Spleen (tissue), 11 donors: ENCODE results near the gene PLOD2. TPM values are rescaled to one million over a fixed set of nuclear protein-coding genes. Genes with fewer than 3 reads are reported as not detected.

Experiments
- DNase-seq: peaks from one replicate; pipeline ENCODE4 v3.0.0-alpha.2; 2020
- H3K27ac ChIP-seq, 8 donors: fragments of 200-600 bp; sonication (generic) in 7 of 8; 1 replicate in 4 of 8; 2 replicates in 4 of 8; pipeline versions ENCODE4 v1.5.0 to v1.8.0; 2016 to 2021; ENCODE audit warnings: inconsistent platforms in 4 of 8, mild to moderate bottlenecking in 4 of 8, moderate library complexity in 1 of 8
- H3K27me3 ChIP-seq, 7 donors: fragments of 200-600 bp; sonication (generic) in 6 of 7; replicated peaks in 1 of 7; 1 replicate in 4 of 7; 2 replicates in 3 of 7; pipeline versions ENCODE4 v1.5.0 to v1.8.0; 2016 to 2021; ENCODE audit warnings: inconsistent platforms in 3 of 7, mild to moderate bottlenecking in 1 of 7
- H3K36me3 ChIP-seq, 6 donors: fragments of 200-600 bp; sonication (generic) in 5 of 6; 1 replicate in 4 of 6; 2 replicates in 2 of 6; pipeline versions ENCODE4 v1.5.0 to v1.8.0; 2016 to 2021; ENCODE audit warnings: inconsistent platforms in 2 of 6
- H3K4me1 ChIP-seq, 6 donors: fragments of 200-600 bp; sonication (generic) in 5 of 6; 1 replicate in 3 of 6; 2 replicates in 3 of 6; pipeline versions ENCODE4 v1.5.0 to v1.8.0; 2016 to 2021; ENCODE audit warnings: inconsistent platforms in 3 of 6
- H3K4me3 ChIP-seq, 8 donors: fragments of 200-600 bp; sonication (generic) in 7 of 8; 1 replicate in 4 of 8; 2 replicates in 4 of 8; pipeline versions ENCODE4 v1.5.0 to v1.8.0; 2016 to 2021; ENCODE audit warnings: inconsistent platforms in 4 of 8, mild to moderate bottlenecking in 4 of 8, moderate library complexity in 2 of 8
- H3K9me3 ChIP-seq, 8 donors: fragments of 200-600 bp; sonication (generic) in 7 of 8; 1 replicate in 4 of 8; 2 replicates in 4 of 8; pipeline versions ENCODE4 v1.5.0 to v1.8.0; 2016 to 2021; ENCODE audit warnings: inconsistent platforms in 4 of 8
- POLR2A ChIP-seq, 3 donors: fragments of 450-650 bp; IDR thresholded peaks; one replicate each; pipeline ENCODE4 v1.5.1; 2017; ENCODE audit warnings: antibody characterized with exemption in 3 of 3, mild to moderate bottlenecking in 1 of 3
- POLR2AphosphoS5 ChIP-seq, 3 donors: sonication (generic); formaldehyde crosslinking; IDR thresholded peaks; one replicate each; pipeline ENCODE4 v1.5.1; 2017; ENCODE audit warnings: antibody characterized with exemption in 3 of 3
- WGBS, 5 donors: extraction: QIAGEN DNeasy Blood & Tissue Kit in 3 of 5; methylation state at CpG; one replicate each; pipeline versions ENCODE4 v1.1.5 to v1.1.7; 2013 to 2018; 5-methylcytosine and 5-hydroxymethylcytosine counted together
- intact Hi-C: fragments of 100-400 bp; cut with DNase I; formaldehyde crosslinking; loops from one replicate; pipeline ENCODE4 v1.15.0; 2023; ENCODE audit warnings: low total_unique reads
- polyA plus RNA-seq, 3 donors: library from polyadenylated mRNA; stranded (reverse); fragments of 200-250 nt; gene quantifications; one replicate each; pipeline ENCODE4 v1.2.1, GENCODE V29; 2013
- total RNA-seq, 7 donors: library from RNA; depleted of rRNA in 3 of 7; stranded (reverse); fragments of >200 nt in 3 of 7; fragmentation: NEBNext Ultra II Directional in 4 of 7; extraction: Animal tissue kit (Norgen Biotek cat#: 25700) in 4 of 7; gene quantifications; one replicate each; pipeline versions ENCODE4 v1.1.0 to v1.2.1, GENCODE V29; 2016 to 2021
- TF ChIP-seq, protein P1 (sequence below), 11 experiments: fragments of 200-600 bp in 7 of 11; fragments of 450-650 bp in 4 of 11; sonication (generic) in 4 of 11; IDR thresholded peaks in 8 of 11; conservative IDR thresholded peaks in 3 of 11; 1 replicate in 7 of 11; 2 replicates in 4 of 11; pipeline versions ENCODE4 v1.4.0 to v1.8.0; 2016 to 2021; ENCODE audit warnings: antibody characterized with exemption in 11 of 11, inconsistent platforms in 4 of 11, mild to moderate bottlenecking in 1 of 11
- donor health status: healthy with polysubstance abuse.
- donor health status: DM: no; HTN: no; CAD: no; lungs with moderate emphysema.
- donor health status: DM: no; HTN: no; CAD: no.
- donor health status: Bipolar disorder and iron deficiency.
- donor health status: healthy.
- donor health status: DM: no; HTN: no; CAD: no.
- donor health status: DM: yes; HTN: yes; CAD: no.

PLOD2 gene
- total and polyA plus RNA-seq, 10 donors: 3.5 to 35.8 (median 11.2) TPM

DNA sequence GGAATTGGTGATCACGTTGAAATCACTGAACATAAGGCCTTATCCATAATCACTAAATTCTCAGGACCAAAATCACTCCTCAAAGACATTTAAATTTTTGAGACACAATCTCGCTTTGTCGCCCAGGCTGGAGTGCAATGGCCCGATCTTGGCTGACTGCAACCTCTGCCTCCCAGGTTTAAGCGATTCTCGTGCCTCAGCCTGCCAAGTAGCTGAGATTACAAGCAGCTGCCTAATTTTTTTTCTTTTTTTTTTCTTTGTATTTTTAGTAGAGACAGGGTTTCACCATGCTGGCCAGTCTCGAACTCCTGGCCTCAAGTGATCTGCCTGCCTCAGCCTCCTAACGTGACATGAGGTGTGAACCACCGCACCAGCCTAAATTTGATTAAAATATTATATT lies 61.7 kb downstream of the PLOD2 start:
- H3K27me3 ChIP-seq: no peaks in the 10 kb centered on the region
- H3K4me3 ChIP-seq: no peak overlapping the region
- intact Hi-C loops: no loop called here
- H3K27ac ChIP-seq: no peak overlapping the region
- H3K9me3 ChIP-seq: no peaks in the 10 kb centered on the region
- WGBS, 5 donors: 93 to 97% (median 94%) methylated on average over 9 of the region's 9 CpGs
- TF ChIP-seq POLR2AphosphoS5 (IDR thresholded peaks at IDR 0.05) (no peak), POLR2A (IDR thresholded peaks at IDR 0.05) (no peak)
- TF ChIP-seq, protein P1, sequence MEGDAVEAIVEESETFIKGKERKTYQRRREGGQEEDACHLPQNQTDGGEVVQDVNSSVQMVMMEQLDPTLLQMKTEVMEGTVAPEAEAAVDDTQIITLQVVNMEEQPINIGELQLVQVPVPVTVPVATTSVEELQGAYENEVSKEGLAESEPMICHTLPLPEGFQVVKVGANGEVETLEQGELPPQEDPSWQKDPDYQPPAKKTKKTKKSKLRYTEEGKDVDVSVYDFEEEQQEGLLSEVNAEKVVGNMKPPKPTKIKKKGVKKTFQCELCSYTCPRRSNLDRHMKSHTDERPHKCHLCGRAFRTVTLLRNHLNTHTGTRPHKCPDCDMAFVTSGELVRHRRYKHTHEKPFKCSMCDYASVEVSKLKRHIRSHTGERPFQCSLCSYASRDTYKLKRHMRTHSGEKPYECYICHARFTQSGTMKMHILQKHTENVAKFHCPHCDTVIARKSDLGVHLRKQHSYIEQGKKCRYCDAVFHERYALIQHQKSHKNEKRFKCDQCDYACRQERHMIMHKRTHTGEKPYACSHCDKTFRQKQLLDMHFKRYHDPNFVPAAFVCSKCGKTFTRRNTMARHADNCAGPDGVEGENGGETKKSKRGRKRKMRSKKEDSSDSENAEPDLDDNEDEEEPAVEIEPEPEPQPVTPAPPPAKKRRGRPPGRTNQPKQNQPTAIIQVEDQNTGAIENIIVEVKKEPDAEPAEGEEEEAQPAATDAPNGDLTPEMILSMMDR (IDR thresholded peaks at IDR 0.05 in 8 of 11, conservative IDR thresholded peaks at IDR 0.05 in 3 of 11): no peak
- no peak for DNase-seq
- no peaks in the 10 kb centered on the region for H3K36me3 ChIP-seq
- no peaks in the 10 kb centered on the region for H3K4me1 ChIP-seq

DNA sequence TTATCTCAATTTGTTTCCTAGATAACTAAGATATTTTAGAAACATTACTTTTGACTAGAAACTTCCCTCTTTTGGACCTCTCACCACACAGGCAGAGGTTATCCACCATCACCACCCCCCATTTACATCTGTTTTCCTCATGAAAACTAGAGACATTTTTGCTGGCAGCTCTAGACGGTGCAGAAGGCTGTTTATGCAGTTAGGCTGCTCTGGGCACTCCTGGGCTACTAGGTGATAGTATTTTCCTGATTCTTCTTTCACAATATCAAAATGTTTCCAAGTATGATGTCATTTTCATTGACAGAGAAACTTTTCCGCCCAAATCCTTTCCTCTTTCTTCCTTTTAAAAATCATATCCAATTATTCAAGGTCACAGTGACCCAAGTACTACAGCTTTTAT lies 67.1 kb downstream of the PLOD2 start:
- TF ChIP-seq, protein P1 (IDR thresholded peaks at IDR 0.05 in 8 of 11, conservative IDR thresholded peaks at IDR 0.05 in 3 of 11): no peak
- TF ChIP-seq POLR2A (IDR thresholded peaks at IDR 0.05) (no peak), POLR2AphosphoS5 (IDR thresholded peaks at IDR 0.05) (no peak)
- no peak for DNase-seq
- no peak overlapping the region for H3K4me3 ChIP-seq

GRCh38 chr3:146092230-146092629 lies 68.8 kb downstream of the PLOD2 start:
- Histone ChIP-seq H3K4me3 (no peak overlapping the region), H3K27me3 (no peaks in the 10 kb centered on the region), H3K27ac (no peak overlapping the region), H3K36me3 (no peaks in the 10 kb centered on the region), H3K4me1 (no peaks in the 10 kb centered on the region), H3K9me3 (no peaks in the 10 kb centered on the region)
- TF ChIP-seq, protein P1 (IDR thresholded peaks at IDR 0.05 in 8 of 11, conservative IDR thresholded peaks at IDR 0.05 in 3 of 11): no peak
- TF ChIP-seq POLR2AphosphoS5 (IDR thresholded peaks at IDR 0.05) (no peak), POLR2A (IDR thresholded peaks at IDR 0.05) (no peak)
- WGBS, 5 donors: 63 to 88% (median 83%) methylated on average over 1 of the region's 1 CpG
- DNase-seq: no peak
- intact Hi-C loops: no loop called here

More for the DNA sequence above, 67.1 kb downstream of the PLOD2 start:
- no peaks in the 10 kb centered on the region for H3K9me3 ChIP-seq
- H3K27ac ChIP-seq: no peak overlapping the region
- no peaks in the 10 kb centered on the region for H3K36me3 ChIP-seq
- H3K27me3 ChIP-seq: no peaks in the 10 kb centered on the region
- H3K4me1 ChIP-seq: no peaks in the 10 kb centered on the region
- intact Hi-C loops: no loop called here
- 37 to 46% (median 40%) methylated on average over 2 of the region's 2 CpGs for WGBS, 5 donors

- no peak for DNase-seq
- Histone ChIP-seq H3K27ac (no peak overlapping the region), H3K4me3 (no peak overlapping the region), H3K9me3 (no peaks in the 10 kb centered on the region), H3K4me1 (no peaks in the 10 kb centered on the region), H3K27me3 (no peaks in the 10 kb centered on the region), H3K36me3 (no peaks in the 10 kb centered on the region)
- intact Hi-C loops: no loop called here
- WGBS, 5 donors: 79 to 98% (median 86%) methylated on average over 1 of the region's 1 CpG
- TF ChIP-seq POLR2AphosphoS5 (IDR thresholded peaks at IDR 0.05) (no peak), POLR2A (IDR thresholded peaks at IDR 0.05) (no peak)
- TF ChIP-seq, protein P1 (IDR thresholded peaks at IDR 0.05 in 8 of 11, conservative IDR thresholded peaks at IDR 0.05 in 3 of 11): no peak
Observed at GRCh38 chr3:146091397-146091796, 69.6 kb downstream of the PLOD2 start.
